SH-SY5Y (cell line): ENCODE measurements around the gene CEBPE.

Experiments used
- GATA2 ChIP-seq: IDR thresholded peaks from 2 replicates; pipeline ENCODE4 v1.6.1; 2011; ENCODE audit warnings: mild to moderate bottlenecking, low read depth, low read length
- GATA3 ChIP-seq: IDR thresholded peaks from 2 replicates; pipeline ENCODE4 v1.6.1; 2011; ENCODE audit warnings: low read depth, mild to moderate bottlenecking, low read length, moderate library complexity

DNA sequence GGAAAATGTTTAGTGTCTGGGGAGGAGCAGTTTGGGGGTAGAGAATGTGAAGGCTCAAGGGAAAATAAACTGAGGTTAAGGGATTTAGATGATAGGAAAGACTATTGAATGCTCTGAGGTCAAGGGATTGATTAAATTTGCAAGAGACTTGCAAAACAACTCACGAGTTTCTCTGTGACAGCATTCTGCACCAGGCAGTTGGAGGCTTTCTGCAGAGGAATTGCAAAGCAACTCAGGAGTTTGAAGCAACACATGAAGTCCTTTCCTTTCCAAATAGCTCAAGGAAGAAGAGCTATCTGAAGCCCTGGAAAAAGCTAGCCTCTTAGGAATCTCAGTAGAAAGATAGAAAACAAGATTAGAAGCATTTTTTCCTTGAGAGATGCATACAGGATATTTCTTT is 40.5 kb upstream of the CEBPE start:
- TF ChIP-seq GATA2: no peak
- TF ChIP-seq GATA3: no peak
